Spinal cord (tissue), 10 donors: ENCODE results near the gene ELMO3. TPM values are rescaled to one million over a fixed set of nuclear protein-coding genes. Genes with fewer than 3 reads are reported as not detected.

Source experiments
- DNase-seq, 6 donors: peaks; one replicate each; pipeline versions ENCODE4 v3.0.0 to v3.0.0-alpha.2; 2013 to 2015; ENCODE audit warnings: low spot score in 6 of 6, low read depth in 4 of 6
- H3K27ac ChIP-seq: one replicate; pipeline ENCODE4 v1.5.1; 2013; ENCODE audit warnings: low read depth, low read length, control low read depth
- H3K27me3 ChIP-seq: one replicate; pipeline ENCODE4 v1.6.1; 2013; ENCODE audit warnings: low read length; ENCODE audit not compliant: control insufficient read depth, insufficient read depth
- H3K36me3 ChIP-seq: one replicate; pipeline ENCODE4 v1.6.1; 2013; ENCODE audit warnings: low read length; ENCODE audit not compliant: control insufficient read depth, insufficient read depth
- H3K4me1 ChIP-seq: one replicate; pipeline ENCODE4 v1.6.1; 2013; ENCODE audit warnings: low read length; ENCODE audit not compliant: control insufficient read depth, insufficient read depth
- H3K4me3 ChIP-seq: one replicate; pipeline ENCODE4 v1.5.1; 2013; ENCODE audit warnings: low read depth, low read length, control low read depth
- H3K9me3 ChIP-seq: one replicate; pipeline ENCODE4 v1.6.1; 2013; ENCODE audit warnings: low read length; ENCODE audit not compliant: control insufficient read depth, insufficient read depth
- WGBS: methylation state at CpG from one replicate; pipeline ENCODE4 v1.1.5; 2013; ENCODE audit warnings: missing lambda C conversion rate; ENCODE audit not compliant: insufficient coverage; 5-methylcytosine and 5-hydroxymethylcytosine counted together
- polyA plus RNA-seq, 2 donors: library from polyadenylated mRNA; unstranded; fragments of 120-200 nt; gene quantifications; one replicate each; pipeline ENCODE4 v1.2.1, GENCODE V29; 2013; ENCODE audit not compliant: insufficient read length in 2 of 2
- total RNA-seq, 2 donors: library from RNA; depleted of rRNA in 1 of 2; stranded (reverse); fragments of 120-200 nt in 1 of 2; fragments of >200 nt in 1 of 2; gene quantifications; one replicate each; pipeline versions ENCODE4 v1.2.3 to v1.2.4, GENCODE V29; 2013 to 2014
- donor health status: healthy.

Gene ELMO3
- total and polyA plus RNA-seq, 4 donors: 0.10 to 2.9 (median 1.3) TPM

GRCh38 chr16:67170949-67171649 lies 27.8 kb upstream of the ELMO3 start:
- Histone ChIP-seq H3K27me3 (peaks cover 69% of the 10 kb centered on the region), H3K4me3 (peak overlapping the region; percentile 40), H3K36me3 (peaks cover 20% of the 10 kb centered on the region), H3K4me1 (peaks cover 51% of the 10 kb centered on the region), H3K9me3 (no peaks in the 10 kb centered on the region), H3K27ac (peak overlapping the region; percentile 57)
- DNase-seq: no peak
- 33% methylated on average over 11 of the region's 14 CpGs for WGBS

DNA sequence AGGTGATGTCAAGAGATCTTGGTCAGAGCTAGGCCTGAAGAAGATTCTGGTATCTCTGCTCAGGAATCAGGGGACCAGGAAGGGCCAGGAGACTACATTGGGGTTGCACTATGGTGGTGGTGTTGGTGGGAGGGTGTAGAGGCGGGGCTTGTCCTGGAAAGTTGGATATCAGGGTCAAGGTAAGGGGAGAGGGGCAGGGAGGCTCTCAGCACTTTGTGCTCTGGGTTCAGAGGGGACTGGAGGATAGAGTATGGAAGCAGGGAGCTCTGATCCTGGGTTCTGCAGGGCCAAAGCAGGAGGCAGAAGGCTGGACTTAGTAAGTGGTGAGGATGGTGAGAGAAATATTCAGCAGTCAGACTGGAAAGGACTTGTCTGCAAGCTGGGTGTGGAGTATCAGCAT lies 25.6 kb upstream of the ELMO3 start:
- H3K36me3 ChIP-seq: peaks cover 19% of the 10 kb centered on the region
- no peak for DNase-seq
- H3K4me1 ChIP-seq: peaks cover 70% of the 10 kb centered on the region
- H3K4me3 ChIP-seq: no peak overlapping the region
- H3K9me3 ChIP-seq: no peaks in the 10 kb centered on the region
- H3K27me3 ChIP-seq: peaks cover 47% of the 10 kb centered on the region
- no peak overlapping the region for H3K27ac ChIP-seq
- WGBS: 56% methylated on average over 1 of the region's 1 CpG

DNA sequence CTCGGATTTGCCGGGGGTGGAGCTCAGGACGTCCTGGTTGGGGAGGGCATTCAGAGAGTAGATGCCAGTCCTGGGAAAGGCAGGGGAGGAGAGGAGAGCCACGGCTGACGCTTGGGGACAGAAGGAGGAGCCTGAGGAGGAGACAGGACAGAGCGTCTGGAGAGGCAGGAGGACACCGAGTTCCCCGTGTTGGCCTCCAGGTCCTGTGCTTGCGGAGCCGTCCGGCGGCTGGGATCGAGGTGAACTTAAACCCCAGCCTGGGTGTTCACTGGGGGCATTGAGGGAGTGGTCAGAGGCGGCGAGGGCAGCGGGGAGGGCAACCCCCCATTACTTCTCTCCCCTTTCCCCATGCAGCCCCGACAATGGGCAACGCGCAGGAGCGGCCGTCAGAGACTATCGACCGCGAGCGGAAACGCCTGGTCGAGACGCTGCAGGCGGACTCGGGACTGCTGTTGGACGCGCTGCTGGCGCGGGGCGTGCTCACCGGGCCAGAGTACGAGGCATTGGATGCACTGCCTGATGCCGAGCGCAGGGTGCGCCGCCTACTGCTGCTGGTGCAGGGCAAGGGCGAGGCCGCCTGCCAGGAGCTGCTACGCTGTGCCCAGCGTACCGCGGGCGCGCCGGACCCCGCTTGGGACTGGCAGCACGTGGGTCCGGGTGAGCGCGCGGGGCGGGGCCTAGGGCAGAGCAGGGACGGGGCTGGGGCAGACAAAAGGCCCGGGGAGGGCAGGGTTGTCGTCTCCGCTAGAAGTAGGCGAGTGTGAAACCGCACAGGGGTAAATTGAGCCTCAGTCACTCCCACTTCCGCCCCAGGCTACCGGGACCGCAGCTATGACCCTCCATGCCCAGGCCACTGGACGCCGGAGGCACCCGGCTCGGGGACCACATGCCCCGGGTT lies 24.9 kb upstream of the ELMO3 start:
- Histone ChIP-seq H3K36me3 (peaks cover 21% of the 10 kb centered on the region), H3K4me1 (peaks cover 74% of the 10 kb centered on the region), H3K27ac (peak overlapping the region; percentile 25), H3K9me3 (no peaks in the 10 kb centered on the region), H3K27me3 (peaks cover 40% of the 10 kb centered on the region), H3K4me3 (peak overlapping the region; percentile 37)
- under 1% methylated on average over 71 of the region's 71 CpGs for WGBS
- peak in 3 of 6 donors; percentile 61 to 91 (median 83) for DNase-seq

- DNase-seq: no peak
- Histone ChIP-seq H3K4me1 (peaks cover 67% of the 10 kb centered on the region), H3K4me3 (peak overlapping the region; percentile 37), H3K27me3 (peaks cover 33% of the 10 kb centered on the region), H3K27ac (no peak overlapping the region), H3K9me3 (no peaks in the 10 kb centered on the region), H3K36me3 (peaks cover 28% of the 10 kb centered on the region)
- WGBS: 23% methylated on average over 31 of the region's 31 CpGs
Measured at GRCh38 chr16:67174706-67175231, 24.2 kb upstream of the ELMO3 start.

DNA sequence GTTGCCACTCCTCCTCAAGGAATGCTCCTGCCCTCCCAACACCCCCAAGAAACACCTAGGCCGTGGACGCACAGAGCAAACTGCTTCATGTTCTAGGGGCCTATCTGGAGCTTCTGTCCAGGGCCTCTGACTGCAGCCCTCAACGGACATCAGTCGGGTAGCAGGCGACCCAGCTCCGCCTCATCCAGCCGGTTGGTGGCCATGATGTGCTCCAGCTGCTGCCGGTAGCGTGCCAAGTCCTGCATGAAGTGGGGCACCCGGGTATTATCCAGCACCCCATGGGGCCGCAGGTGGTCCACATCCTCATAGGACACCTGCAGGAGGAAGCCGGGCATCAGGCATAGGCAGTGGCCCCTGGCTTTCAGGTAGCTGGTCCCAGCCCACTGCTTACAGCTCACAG lies 22.3 kb upstream of the ELMO3 start:
- 81% methylated on average over 12 of the region's 12 CpGs for WGBS

DNA sequence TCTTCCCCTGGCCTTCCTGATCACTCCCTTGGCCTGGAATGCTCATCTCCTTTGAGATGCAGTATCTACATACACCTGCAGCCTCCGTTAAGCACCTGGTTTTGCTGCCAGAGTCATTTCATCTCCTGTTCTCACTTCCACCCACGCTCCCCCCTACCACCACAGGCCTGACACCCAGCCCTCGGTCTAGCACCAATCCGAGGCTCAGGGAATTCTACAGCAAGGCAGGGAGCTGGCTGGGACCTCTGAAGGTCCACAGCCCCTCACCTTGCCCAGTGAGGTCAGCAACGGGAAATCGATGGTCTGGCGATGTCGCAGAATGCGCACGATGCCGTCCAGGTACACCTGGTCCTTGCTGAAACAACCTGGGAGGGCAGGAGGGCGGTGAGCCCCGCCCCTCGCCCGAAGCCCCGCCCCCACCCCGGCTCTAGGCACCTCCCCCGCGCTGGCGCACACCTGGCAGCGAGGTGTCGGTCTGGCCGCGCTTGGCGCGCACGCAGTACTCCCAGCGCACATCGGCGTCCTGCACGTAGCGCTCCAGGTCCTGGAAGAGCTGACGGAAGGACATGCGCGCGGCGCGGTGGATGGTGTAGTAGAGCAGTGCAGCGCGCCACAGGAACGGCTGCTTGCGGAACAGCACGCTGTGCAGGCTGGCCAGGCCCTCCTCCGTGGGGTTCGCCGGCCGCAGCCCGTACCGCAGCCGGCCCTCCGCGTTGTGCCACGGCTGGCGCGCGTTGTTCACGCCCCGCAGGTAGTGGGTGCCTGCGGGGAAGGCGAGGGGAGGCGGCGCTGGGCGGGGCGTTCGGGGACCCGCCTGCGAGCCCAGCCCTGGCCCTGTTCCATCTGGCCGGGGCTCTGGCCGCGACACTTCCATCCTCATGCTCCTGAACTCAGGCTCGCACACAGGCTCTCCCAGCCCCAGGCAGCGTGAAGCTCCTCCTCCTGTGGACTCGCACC lies 20.9 kb upstream of the ELMO3 start:
- H3K9me3 ChIP-seq: no peaks in the 10 kb centered on the region
- WGBS: 11% methylated on average over 72 of the region's 73 CpGs
- H3K27me3 ChIP-seq: peaks cover 17% of the 10 kb centered on the region
- peaks cover 36% of the 10 kb centered on the region for H3K36me3 ChIP-seq
- H3K27ac ChIP-seq: no peak overlapping the region
- H3K4me1 ChIP-seq: peaks cover 61% of the 10 kb centered on the region
- H3K4me3 ChIP-seq: peak overlapping the region; percentile 18
- peak in 2 of 6 donors; percentile 71 to 87 for DNase-seq

More for the DNA sequence above, 22.3 kb upstream of the ELMO3 start:
- peaks cover 36% of the 10 kb centered on the region for H3K36me3 ChIP-seq
- peaks cover 19% of the 10 kb centered on the region for H3K27me3 ChIP-seq
- H3K9me3 ChIP-seq: no peaks in the 10 kb centered on the region
- H3K27ac ChIP-seq: no peak overlapping the region
- H3K4me1 ChIP-seq: peaks cover 60% of the 10 kb centered on the region
- no peak overlapping the region for H3K4me3 ChIP-seq
- DNase-seq: no peak

GRCh38 chr16:67179421-67180080 lies 19.4 kb upstream of the ELMO3 start:
- Histone ChIP-seq H3K36me3 (peaks cover 36% of the 10 kb centered on the region), H3K4me1 (peaks cover 57% of the 10 kb centered on the region), H3K4me3 (no peak overlapping the region), H3K27ac (no peak overlapping the region), H3K9me3 (no peaks in the 10 kb centered on the region), H3K27me3 (peaks cover 8% of the 10 kb centered on the region)
- no peak for DNase-seq
- 90% methylated on average over 11 of the region's 13 CpGs for WGBS

DNA sequence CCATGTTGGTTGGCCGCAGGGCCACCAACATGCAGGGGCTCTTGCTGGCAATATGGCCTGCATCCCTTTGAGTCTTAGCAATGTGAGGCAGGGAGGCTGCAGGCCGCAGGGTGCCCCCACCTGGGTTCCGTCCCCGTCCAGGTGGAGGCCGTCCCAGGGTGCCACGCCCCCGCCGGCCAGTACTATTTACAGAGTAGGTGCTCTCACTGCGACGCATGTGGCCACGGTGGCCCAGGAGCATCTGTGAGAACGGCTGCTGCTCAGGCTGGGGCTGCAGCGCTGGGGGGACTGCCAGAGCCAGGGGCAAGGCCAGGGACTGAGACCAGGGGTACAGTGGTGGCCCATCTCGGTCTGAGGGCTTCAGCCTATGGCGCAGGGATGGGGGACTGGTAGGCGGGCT lies 18.8 kb upstream of the ELMO3 start:
- H3K4me3 ChIP-seq: no peak overlapping the region

More for the DNA sequence above, 18.8 kb upstream of the ELMO3 start:
- peaks cover 3% of the 10 kb centered on the region for H3K27me3 ChIP-seq
- H3K36me3 ChIP-seq: peaks cover 32% of the 10 kb centered on the region
- no peaks in the 10 kb centered on the region for H3K9me3 ChIP-seq
- H3K27ac ChIP-seq: no peak overlapping the region
- WGBS: 93% methylated on average over 16 of the region's 16 CpGs
- DNase-seq: no peak
- H3K4me1 ChIP-seq: peaks cover 57% of the 10 kb centered on the region
